ENCODE measurements around the gene PCP4L1.

Gene PCP4L1

GRCh38 chr1:161261261-161262235 is 3.0 kb downstream of the PCP4L1 start:
- TF ChIP-seq POLR2A (IDR thresholded peaks at IDR 0.05; ENCODE audit: low read depth, low read length): no peak
- peak; percentile 15 for TF ChIP-seq PAX5 (IDR thresholded peaks at IDR 0.05; ENCODE audit: insufficient read depth, low read length, severe bottlenecking)
- DNase-seq (ENCODE audit: insufficient read length, low spot score): peak; percentile 33
- peak; percentile 82 for FAIRE-seq

- DNase-seq (ENCODE audit: insufficient read length, low spot score): no peak
- no peak for FAIRE-seq
Measured at GRCh38 chr1:161265305-161265704, 6.8 kb downstream of the PCP4L1 start.

GRCh38 chr1:161266202-161266601 is 7.7 kb downstream of the PCP4L1 start:
- DNase-seq (ENCODE audit: insufficient read length, low spot score) (no peak), FAIRE-seq (no peak)
- TF ChIP-seq PAX5 (IDR thresholded peaks at IDR 0.05; ENCODE audit: insufficient read depth, low read length, severe bottlenecking): no peak
- TF ChIP-seq SPI1 (IDR thresholded peaks at IDR 0.05; ENCODE audit: low read depth, low read length): no peak
- TF ChIP-seq POU2F2 (IDR thresholded peaks at IDR 0.05; ENCODE audit: low read depth, low read length): no peak
- TF ChIP-seq POLR2AphosphoS5 (IDR thresholded peaks at IDR 0.05; ENCODE audit: low read depth, low read length): no peak
- TF ChIP-seq TAF1 (IDR thresholded peaks at IDR 0.05; ENCODE audit: low read depth, low read length): no peak
- TF ChIP-seq POLR2A (IDR thresholded peaks at IDR 0.05; ENCODE audit: low read depth, low read length): no peak

More at GRCh38 chr1:161265305-161265704, 6.8 kb downstream of the PCP4L1 start:
- TF ChIP-seq TAF1 (IDR thresholded peaks at IDR 0.05; ENCODE audit: low read depth, low read length): no peak
- TF ChIP-seq POLR2AphosphoS5 (IDR thresholded peaks at IDR 0.05; ENCODE audit: low read depth, low read length): no peak
- TF ChIP-seq PAX5 (IDR thresholded peaks at IDR 0.05; ENCODE audit: insufficient read depth, low read length, severe bottlenecking): no peak
- no peak for TF ChIP-seq SPI1 (IDR thresholded peaks at IDR 0.05; ENCODE audit: low read depth, low read length)
- TF ChIP-seq POLR2A (IDR thresholded peaks at IDR 0.05; ENCODE audit: low read depth, low read length): no peak
- TF ChIP-seq POU2F2 (IDR thresholded peaks at IDR 0.05; ENCODE audit: low read depth, low read length): no peak

- DNase-seq (ENCODE audit: insufficient read length, low spot score): no peak
- no peak for TF ChIP-seq SPI1 (IDR thresholded peaks at IDR 0.05; ENCODE audit: low read depth, low read length)
- no peak for TF ChIP-seq PAX5 (IDR thresholded peaks at IDR 0.05; ENCODE audit: insufficient read depth, low read length, severe bottlenecking)
- no peak for TF ChIP-seq POLR2A (IDR thresholded peaks at IDR 0.05; ENCODE audit: low read depth, low read length)
- no peak for TF ChIP-seq TAF1 (IDR thresholded peaks at IDR 0.05; ENCODE audit: low read depth, low read length)
- no peak for TF ChIP-seq POU2F2 (IDR thresholded peaks at IDR 0.05; ENCODE audit: low read depth, low read length)
- no peak for TF ChIP-seq POLR2AphosphoS5 (IDR thresholded peaks at IDR 0.05; ENCODE audit: low read depth, low read length)
- no peak for FAIRE-seq
Measured at GRCh38 chr1:161266836-161267235, 8.3 kb downstream of the PCP4L1 start.

GRCh38 chr1:161267321-161267720 is 8.8 kb downstream of the PCP4L1 start:
- no peak for DNase-seq (ENCODE audit: insufficient read length, low spot score)
- no peak for FAIRE-seq
- TF ChIP-seq POU2F2 (IDR thresholded peaks at IDR 0.05; ENCODE audit: low read depth, low read length) (no peak), TAF1 (IDR thresholded peaks at IDR 0.05; ENCODE audit: low read depth, low read length) (no peak), SPI1 (IDR thresholded peaks at IDR 0.05; ENCODE audit: low read depth, low read length) (no peak), POLR2A (IDR thresholded peaks at IDR 0.05; ENCODE audit: low read depth, low read length) (no peak), POLR2AphosphoS5 (IDR thresholded peaks at IDR 0.05; ENCODE audit: low read depth, low read length) (no peak), PAX5 (IDR thresholded peaks at IDR 0.05; ENCODE audit: insufficient read depth, low read length, severe bottlenecking) (no peak)

GRCh38 chr1:161273402-161273801 is 14.9 kb downstream of the PCP4L1 start:
- no peak for FAIRE-seq
- DNase-seq (ENCODE audit: insufficient read length, low spot score): no peak
- TF ChIP-seq PAX5 (IDR thresholded peaks at IDR 0.05; ENCODE audit: insufficient read depth, low read length, severe bottlenecking) (no peak), TAF1 (IDR thresholded peaks at IDR 0.05; ENCODE audit: low read depth, low read length) (no peak), POLR2A (IDR thresholded peaks at IDR 0.05; ENCODE audit: low read depth, low read length) (no peak), SPI1 (IDR thresholded peaks at IDR 0.05; ENCODE audit: low read depth, low read length) (no peak), POU2F2 (IDR thresholded peaks at IDR 0.05; ENCODE audit: low read depth, low read length) (no peak), POLR2AphosphoS5 (IDR thresholded peaks at IDR 0.05; ENCODE audit: low read depth, low read length) (no peak)

- TF ChIP-seq PAX5 (IDR thresholded peaks at IDR 0.05; ENCODE audit: insufficient read depth, low read length, severe bottlenecking) (no peak), SPI1 (IDR thresholded peaks at IDR 0.05; ENCODE audit: low read depth, low read length) (no peak), POU2F2 (IDR thresholded peaks at IDR 0.05; ENCODE audit: low read depth, low read length) (no peak), POLR2A (IDR thresholded peaks at IDR 0.05; ENCODE audit: low read depth, low read length) (no peak), POLR2AphosphoS5 (IDR thresholded peaks at IDR 0.05; ENCODE audit: low read depth, low read length) (no peak), TAF1 (IDR thresholded peaks at IDR 0.05; ENCODE audit: low read depth, low read length) (no peak)
- DNase-seq (ENCODE audit: insufficient read length, low spot score): no peak
- FAIRE-seq: no peak
Measured at GRCh38 chr1:161274874-161275273, 16.3 kb downstream of the PCP4L1 start.

GRCh38 chr1:161282991-161283390 is 24.4 kb downstream of the PCP4L1 start:
- no peak for FAIRE-seq
- DNase-seq (ENCODE audit: insufficient read length, low spot score): no peak
- TF ChIP-seq PAX5 (IDR thresholded peaks at IDR 0.05; ENCODE audit: insufficient read depth, low read length, severe bottlenecking) (no peak), POLR2A (IDR thresholded peaks at IDR 0.05; ENCODE audit: low read depth, low read length) (no peak), SPI1 (IDR thresholded peaks at IDR 0.05; ENCODE audit: low read depth, low read length) (no peak), TAF1 (IDR thresholded peaks at IDR 0.05; ENCODE audit: low read depth, low read length) (no peak), POU2F2 (IDR thresholded peaks at IDR 0.05; ENCODE audit: low read depth, low read length) (no peak), POLR2AphosphoS5 (IDR thresholded peaks at IDR 0.05; ENCODE audit: low read depth, low read length) (no peak)

GRCh38 chr1:161285113-161285512 is 26.6 kb downstream of the PCP4L1 start:
- DNase-seq (ENCODE audit: insufficient read length, low spot score) (no peak), FAIRE-seq (no peak)
- TF ChIP-seq TAF1 (IDR thresholded peaks at IDR 0.05; ENCODE audit: low read depth, low read length) (no peak), POLR2AphosphoS5 (IDR thresholded peaks at IDR 0.05; ENCODE audit: low read depth, low read length) (no peak), PAX5 (IDR thresholded peaks at IDR 0.05; ENCODE audit: insufficient read depth, low read length, severe bottlenecking) (no peak), POU2F2 (IDR thresholded peaks at IDR 0.05; ENCODE audit: low read depth, low read length) (no peak), SPI1 (IDR thresholded peaks at IDR 0.05; ENCODE audit: low read depth, low read length) (no peak)

All from GM12891 (cell line).